Natural killer cell (primary cell): ENCODE results near the gene CCDC8. TPM values are rescaled to one million over a fixed set of nuclear protein-coding genes. Genes with fewer than 3 reads are reported as not detected.

Experiments used
- ATAC-seq, 3 donors: fragments of 150-1000 bp in 2 of 3; fragments of 200-7000 bp in 1 of 3; cut with Tn5 transposase; 1 replicate in 1 of 3; 2 replicates in 2 of 3; pipeline ENCODE4 v1.10.0; 2021; ENCODE audit warnings: mild to moderate bottlenecking in 2 of 3, moderate library complexity in 2 of 3
- DNase-seq, 2 donors: peaks; one replicate each; pipeline versions ENCODE4 v3.0.0 to v3.0.0-alpha.2; 2013 to 2021; ENCODE audit warnings: mixed read lengths in 1 of 2
- H3K27ac ChIP-seq: one replicate; pipeline ENCODE4 v1.5.1; 2013; ENCODE audit warnings: mild to moderate bottlenecking, low read length
- H3K27me3 ChIP-seq: one replicate; pipeline ENCODE4 v1.6.1; 2013; ENCODE audit warnings: low read length; ENCODE audit not compliant: control insufficient read depth, insufficient read depth
- H3K36me3 ChIP-seq: one replicate; pipeline ENCODE4 v1.6.1; 2013; ENCODE audit warnings: low read length; ENCODE audit not compliant: control insufficient read depth, insufficient read depth
- H3K4me1 ChIP-seq: one replicate; pipeline ENCODE4 v1.6.1; 2013; ENCODE audit warnings: low read length; ENCODE audit not compliant: control insufficient read depth, insufficient read depth
- H3K4me3 ChIP-seq: one replicate; pipeline ENCODE4 v1.5.1; 2013; ENCODE audit warnings: low read length
- H3K9me3 ChIP-seq: one replicate; pipeline ENCODE4 v1.6.1; 2013; ENCODE audit warnings: low read length; ENCODE audit not compliant: control insufficient read depth, insufficient read depth
- H3K27ac Mint-ChIP-seq, 2 donors: one replicate each; pipeline ENCODE4 v1.8.0; 2022; ENCODE audit warnings: mild to moderate bottlenecking in 2 of 2, mixed read lengths in 2 of 2, moderate library complexity in 1 of 2
- H3K27me3 Mint-ChIP-seq, 2 donors: one replicate each; pipeline ENCODE4 v1.8.0; 2022; ENCODE audit warnings: low read depth in 2 of 2, mixed read lengths in 2 of 2
- H3K36me3 Mint-ChIP-seq: one replicate; pipeline ENCODE4 v1.8.0; 2022; ENCODE audit warnings: mixed read lengths
- H3K4me1 Mint-ChIP-seq, 2 donors: one replicate each; pipeline ENCODE4 v1.8.0; 2022; ENCODE audit warnings: mixed read lengths in 2 of 2
- H3K4me3 Mint-ChIP-seq: one replicate; pipeline ENCODE4 v1.8.0; 2022; ENCODE audit warnings: mild to moderate bottlenecking, moderate library complexity, mixed read lengths
- H3K9me3 Mint-ChIP-seq, 2 donors: one replicate each; pipeline ENCODE4 v1.8.0; 2022; ENCODE audit warnings: mixed read lengths in 2 of 2
- CTCF ChIP-seq: fragments of 200-600 bp; IDR thresholded peaks from one replicate; pipeline ENCODE4 v1.8.0; 2022; ENCODE audit warnings: antibody characterized with exemption
- WGBS: methylation state at CpG from one replicate; pipeline ENCODE4 v1.1.7; 2013; ENCODE audit warnings: missing lambda C conversion rate; ENCODE audit not compliant: insufficient coverage; 5-methylcytosine and 5-hydroxymethylcytosine counted together
- intact Hi-C: fragments of 100-400 bp; cut with micrococcal nuclease; formaldehyde crosslinking; loops from one replicate; pipeline ENCODE4 v1.14.2; 2022
- total RNA-seq, 4 donors: library from RNA; stranded (reverse); fragments of 120-200 nt in 1 of 4; gene quantifications; one replicate each; pipeline versions ENCODE4 v1.2.3 to v1.2.4, GENCODE V29; 2013 to 2022

CCDC8 gene
- total RNA-seq, 3 donors from 2014 or later (not counting 1 experiment from before 2014, with no cell fraction given) = not detected

- Histone ChIP-seq H3K4me1 (peaks cover 21% of the 10 kb centered on the region), H3K36me3 (no peaks in the 10 kb centered on the region), H3K4me3 (no peak overlapping the region), H3K27me3 (peaks cover 30% of the 10 kb centered on the region), H3K27ac (no peak overlapping the region), H3K9me3 (no peaks in the 10 kb centered on the region)
- no peak for TF ChIP-seq CTCF
- H3K27me3 Mint-ChIP-seq = peaks cover 31 to 41% of the 10 kb centered on the region in 2 donors
- 80% methylated on average over 17 of the region's 17 CpGs for WGBS
- no peak for DNase-seq
- no peaks in the 10 kb centered on the region for H3K36me3 Mint-ChIP-seq
- H3K4me3 Mint-ChIP-seq = peak overlapping the region; percentile 22
- intact Hi-C loops = no loop called here
- no peak for ATAC-seq
- H3K9me3 Mint-ChIP-seq = no peaks in the 10 kb centered on the region
- peak overlapping the region; percentile 45 to 60 for H3K27ac Mint-ChIP-seq
- H3K4me1 Mint-ChIP-seq = peaks cover 29 to 42% of the 10 kb centered on the region in 2 donors
Measured at GRCh38 chr19:46427518-46428045, 14.2 kb upstream of the CCDC8 start.

DNA sequence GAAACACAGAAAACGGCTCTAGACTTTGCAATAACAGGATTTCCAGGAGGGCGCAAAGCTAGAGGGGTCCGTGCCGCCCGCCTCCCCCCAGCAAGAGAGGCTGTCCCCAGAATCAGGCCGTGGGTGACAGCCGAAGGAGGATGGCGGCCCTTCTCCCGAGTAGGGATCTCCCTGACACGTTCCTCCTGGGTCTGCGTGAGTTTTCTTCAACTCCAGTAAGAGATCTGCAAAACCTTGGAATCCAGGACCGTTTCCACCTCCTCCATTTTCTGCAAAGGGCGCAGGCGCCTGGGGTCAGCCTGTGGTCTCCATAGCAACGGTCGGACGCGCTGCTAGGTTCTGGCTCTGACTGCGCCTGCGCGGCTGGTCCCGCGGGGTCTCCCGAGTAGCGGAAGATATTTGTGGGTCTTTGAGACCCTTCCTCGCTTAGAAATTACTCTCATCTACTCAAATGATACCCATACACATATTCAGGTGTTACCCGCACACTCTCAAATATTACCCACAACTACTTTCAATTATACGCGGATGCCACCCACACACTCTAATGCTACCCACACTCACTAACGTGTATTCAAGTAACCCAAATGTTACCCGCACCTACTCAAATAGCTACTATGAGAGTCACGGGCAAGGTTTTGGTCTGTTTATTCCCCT, 13.3 kb upstream of the CCDC8 start:
- no peak for TF ChIP-seq CTCF
- no peaks in the 10 kb centered on the region for H3K9me3 ChIP-seq
- peaks cover 21% of the 10 kb centered on the region for H3K4me1 ChIP-seq
- peaks cover 31 to 38% of the 10 kb centered on the region in 2 donors for H3K27me3 Mint-ChIP-seq
- no peaks in the 10 kb centered on the region for H3K36me3 Mint-ChIP-seq
- WGBS = 2% methylated on average over 32 of the region's 32 CpGs
- no peak overlapping the region for H3K27ac ChIP-seq
- ATAC-seq = peak in 1 of 3 donors; percentile 14
- H3K4me1 Mint-ChIP-seq = peaks cover 29 to 42% of the 10 kb centered on the region in 2 donors
- H3K9me3 Mint-ChIP-seq = no peaks in the 10 kb centered on the region
- intact Hi-C loops = no loop called here
- DNase-seq = peak in 1 of 2 donors; percentile 63
- peaks cover 30% of the 10 kb centered on the region for H3K27me3 ChIP-seq
- peak overlapping the region; percentile 45 to 60 for H3K27ac Mint-ChIP-seq
- no peak overlapping the region for H3K4me3 Mint-ChIP-seq
- no peak overlapping the region for H3K4me3 ChIP-seq
- no peaks in the 10 kb centered on the region for H3K36me3 ChIP-seq

GRCh38 chr19:46426035-46426505, 12.7 kb upstream of the CCDC8 start:
- no peak overlapping the region for H3K4me3 Mint-ChIP-seq
- Histone ChIP-seq H3K9me3 (no peaks in the 10 kb centered on the region), H3K4me3 (no peak overlapping the region), H3K27ac (no peak overlapping the region), H3K36me3 (no peaks in the 10 kb centered on the region), H3K27me3 (peaks cover 30% of the 10 kb centered on the region), H3K4me1 (peaks cover 21% of the 10 kb centered on the region)
- intact Hi-C loops = no loop called here
- H3K9me3 Mint-ChIP-seq = no peaks in the 10 kb centered on the region
- H3K27ac Mint-ChIP-seq = no peak overlapping the region
- no peaks in the 10 kb centered on the region for H3K36me3 Mint-ChIP-seq
- H3K27me3 Mint-ChIP-seq = peaks cover 31 to 36% of the 10 kb centered on the region in 2 donors
- no peak for TF ChIP-seq CTCF
- DNase-seq = no peak
- ATAC-seq = no peak
- WGBS = 16% methylated on average over 10 of the region's 10 CpGs
- H3K4me1 Mint-ChIP-seq = peaks cover 29 to 42% of the 10 kb centered on the region in 2 donors
